GM20000 (cell line): ENCODE measurements around the gene PPP1R9B.
A peak's percentile ranks its signal among the peaks of the same experiment; 100 is the strongest.

Experiments used
- DNase-seq: peaks from one replicate; pipeline ENCODE4 v3.0.0; 2012; ENCODE audit warnings: low spot score
- CTCF ChIP-seq: IDR thresholded peaks from 2 replicates; pipeline ENCODE4 v1.5.1; 2012; ENCODE audit warnings: mild to moderate bottlenecking, control low read depth; ENCODE audit errors: extremely low read depth, missing control alignments

The PPP1R9B gene

GRCh38 chr17:50181144-50181543 is 30.7 kb upstream of the PPP1R9B start:
- no peak for DNase-seq
- TF ChIP-seq CTCF = no peak

- no peak for TF ChIP-seq CTCF
- DNase-seq = no peak
These were observed 30.1 kb upstream of the PPP1R9B start for GRCh38 chr17:50180620-50181019.

GRCh38 chr17:50180111-50180510 is 29.6 kb upstream of the PPP1R9B start:
- DNase-seq = no peak
- TF ChIP-seq CTCF = no peak

GRCh38 chr17:50177983-50178834 is 27.7 kb upstream of the PPP1R9B start:
- peak; percentile 76 for DNase-seq
- peak; percentile 70 for TF ChIP-seq CTCF

- TF ChIP-seq CTCF = no peak
- no peak for DNase-seq
These were observed 27.0 kb upstream of the PPP1R9B start for GRCh38 chr17:50177476-50177875.

- no peak for DNase-seq
These were observed 26.3 kb upstream of the PPP1R9B start for GRCh38 chr17:50176559-50177357.

More at GRCh38 chr17:50176559-50177357, 26.3 kb upstream of the PPP1R9B start:
- no peak for TF ChIP-seq CTCF
